ENCODE measurements around the gene SIAH1.
"Not testable (repeated sequence)": the region's sequence is repeated elsewhere in the genome, so short reads cannot be mapped to it uniquely, and the experiment has no call there.

The SIAH1 gene

DNA sequence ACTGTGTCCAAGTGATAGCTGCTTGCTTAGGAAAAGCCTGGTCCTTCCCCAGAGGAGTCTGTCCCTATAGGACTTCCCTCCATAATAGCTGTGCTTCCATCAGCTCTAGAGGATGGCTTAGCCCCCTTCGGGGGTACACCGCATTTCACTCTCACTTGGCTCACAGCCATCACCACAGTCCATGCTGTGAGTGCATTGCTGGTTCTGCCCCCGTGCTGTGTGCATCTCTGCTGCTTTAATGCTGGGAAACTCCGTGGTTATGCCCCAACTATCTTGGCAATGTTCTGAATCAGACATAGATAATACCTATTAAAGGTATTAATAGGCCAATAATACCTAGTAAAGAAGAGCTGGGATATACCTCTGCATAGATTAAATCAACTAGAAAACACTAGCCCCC, 58.3 kb downstream of the SIAH1 start:
- no peak for DNase-seq

- no peak for DNase-seq
Observed at GRCh38 chr16:48323783-48324775, 61.1 kb downstream of the SIAH1 start.

DNA sequence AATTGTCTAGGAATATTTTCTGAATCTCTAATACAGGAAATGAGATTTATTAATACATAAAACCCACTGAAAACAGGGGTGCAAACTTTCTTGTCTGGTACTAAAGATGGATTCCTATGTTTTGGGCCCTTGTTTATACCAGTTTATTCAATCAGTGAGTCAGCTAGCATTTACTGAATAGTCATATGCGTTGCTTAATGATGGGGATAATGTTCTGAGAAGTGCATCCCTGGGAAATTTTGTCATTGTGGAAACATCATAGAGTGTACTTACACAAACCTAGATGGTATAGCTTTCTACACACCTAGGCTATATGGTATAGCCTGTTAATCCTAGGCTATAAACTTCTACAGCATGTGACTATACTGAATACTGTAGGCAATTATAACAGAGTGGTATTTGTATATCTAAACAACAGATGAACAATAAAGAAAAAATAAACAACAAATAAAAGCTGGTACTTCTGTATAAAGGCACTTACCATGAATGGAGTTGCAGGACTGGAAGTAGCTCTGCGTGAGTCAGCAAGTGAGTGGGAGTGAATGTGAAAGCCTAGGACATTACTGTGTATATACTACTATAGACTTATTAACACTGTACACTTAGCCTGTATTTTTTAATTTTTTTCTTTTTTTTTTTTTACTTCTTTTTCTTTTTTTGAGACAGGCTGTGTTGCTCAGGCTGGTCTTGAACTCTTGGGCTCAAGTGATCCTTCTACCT, 63.7 kb downstream of the SIAH1 start:
- no peak for DNase-seq

GRCh38 chr16:48318630-48319029, 66.6 kb downstream of the SIAH1 start:
- DNase-seq = no peak

GRCh38 chr16:48317614-48318315, 67.4 kb downstream of the SIAH1 start:
- no peak for DNase-seq

DNA sequence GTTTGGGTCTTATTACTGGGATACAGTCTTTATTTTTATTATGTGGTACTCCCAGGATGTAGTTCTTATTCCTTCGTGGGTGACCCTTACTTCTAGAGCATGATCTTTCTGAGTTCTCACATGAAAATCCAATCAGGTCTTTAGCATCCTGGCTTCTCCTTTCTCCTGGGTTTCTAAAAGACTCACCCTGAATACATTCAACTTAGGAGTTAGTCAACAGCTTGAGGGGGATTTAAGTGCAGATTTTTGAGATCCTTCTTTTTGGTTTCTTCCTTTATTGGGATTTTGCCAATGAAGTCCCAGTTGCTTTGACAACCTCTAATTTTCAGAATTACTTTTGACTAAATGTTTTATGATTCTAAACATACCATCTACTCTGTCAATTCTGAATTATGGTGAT, 68.2 kb downstream of the SIAH1 start:
- no peak for DNase-seq

- DNase-seq = not testable (repeated sequence)
Observed at GRCh38 chr16:48313905-48314304, 71.3 kb downstream of the SIAH1 start.

- no peak for DNase-seq
Observed at GRCh38 chr16:48310908-48311641, 74.1 kb downstream of the SIAH1 start.

Data from NCI-H524 treated with DMSO at 0.1 percent for 48 hours (cell line).